VCaP (cell line): Measurements from ENCODE around the gene MTA2.
A peak's percentile ranks its signal among the peaks of the same experiment; 100 is the strongest.

ENCODE experiments used
- H3K27ac ChIP-seq: fragments of 450-650 bp; 2 replicates; pipeline ENCODE4 v1.5.1; 2017
- CTCF ChIP-seq: fragments of 450-650 bp; conservative IDR thresholded peaks from 2 replicates; pipeline ENCODE4 v1.5.1; 2017; ENCODE audit warnings: mild to moderate bottlenecking, moderate library complexity

The MTA2 gene

GRCh38 chr11:62556875-62557631, 44.6 kb downstream of the MTA2 start:
- TF ChIP-seq CTCF: no peak
- peak overlapping the region; percentile 83 for H3K27ac ChIP-seq

- peak overlapping the region; percentile 83 for H3K27ac ChIP-seq
- TF ChIP-seq CTCF: no peak
Observed at GRCh38 chr11:62556108-62556874, 45.4 kb downstream of the MTA2 start.

- no peak for TF ChIP-seq CTCF
- H3K27ac ChIP-seq: peak overlapping the region; percentile 83
Observed at GRCh38 chr11:62555464-62556107, 46.1 kb downstream of the MTA2 start.

GRCh38 chr11:62554387-62555167, 47.1 kb downstream of the MTA2 start:
- no peak for TF ChIP-seq CTCF
- peak overlapping the region; percentile 83 for H3K27ac ChIP-seq

GRCh38 chr11:62553839-62554361, 47.8 kb downstream of the MTA2 start:
- peak overlapping the region; percentile 83 for H3K27ac ChIP-seq
- no peak for TF ChIP-seq CTCF

GRCh38 chr11:62553080-62553838, 48.4 kb downstream of the MTA2 start:
- TF ChIP-seq CTCF: no peak
- H3K27ac ChIP-seq: peak overlapping the region; percentile 46
